Renal cortex interstitium (tissue), 11 donors: ENCODE data around the gene PCGF5. TPM values are rescaled to one million over a fixed set of nuclear protein-coding genes. Genes with fewer than 3 reads are reported as not detected.

Experiments used
- DNase-seq, 11 donors: peaks; one replicate each; pipeline ENCODE4 v3.0.0-alpha.2; 2013; ENCODE audit warnings: low read depth in 9 of 11, low spot score in 4 of 11; ENCODE audit errors: extremely low read depth in 1 of 11
- polyA plus RNA-seq, 3 donors: library from polyadenylated mRNA; unstranded; fragments of 120-200 nt; gene quantifications; one replicate each; pipeline ENCODE4 v1.2.1, GENCODE V29; 2013; ENCODE audit not compliant: insufficient read length in 3 of 3

PCGF5 gene
- polyA plus RNA-seq, 3 donors: 22.1 to 28.3 (median 27.5) TPM

- no peak for DNase-seq
Measured at GRCh38 chr10:91200314-91201212, 19.9 kb upstream of the PCGF5 start.

GRCh38 chr10:91201213-91201996, 19.1 kb upstream of the PCGF5 start:
- no peak for DNase-seq

- no peak for DNase-seq
Measured at GRCh38 chr10:91206427-91206826, 14.0 kb upstream of the PCGF5 start.

- no peak for DNase-seq
Measured at GRCh38 chr10:91206837-91207474, 13.5 kb upstream of the PCGF5 start.

GRCh38 chr10:91208642-91209041, 11.8 kb upstream of the PCGF5 start:
- DNase-seq: no peak

- no peak for DNase-seq
Measured at GRCh38 chr10:91210014-91210413, 10.4 kb upstream of the PCGF5 start.

- DNase-seq: peak in 1 of 11 donors; percentile 4
Measured at GRCh38 chr10:91210435-91210834, 10.0 kb upstream of the PCGF5 start.

GRCh38 chr10:91211675-91212074, 8.8 kb upstream of the PCGF5 start:
- no peak for DNase-seq

- no peak for DNase-seq
Measured at GRCh38 chr10:91214911-91215310, 5.6 kb upstream of the PCGF5 start.

GRCh38 chr10:91215384-91215783, 5.1 kb upstream of the PCGF5 start:
- no peak for DNase-seq

- no peak for DNase-seq
Measured at GRCh38 chr10:91219371-91220193, 881 bp upstream of the PCGF5 start.

- peak in 6 of 11 donors; percentile 17 to 33 (median 24) for DNase-seq
Measured at GRCh38 chr10:91220954-91221675, 652 bp downstream of the PCGF5 start.

- DNase-seq: no peak
Measured at GRCh38 chr10:91226093-91226492, 5.6 kb downstream of the PCGF5 start.

- DNase-seq: no peak
Measured at GRCh38 chr10:91227576-91227975, 7.1 kb downstream of the PCGF5 start.

- no peak for DNase-seq
Measured at GRCh38 chr10:91229683-91230082, 9.2 kb downstream of the PCGF5 start.

- no peak for DNase-seq
Measured at GRCh38 chr10:91238191-91238590, 17.7 kb downstream of the PCGF5 start.

- DNase-seq: no peak
Measured at GRCh38 chr10:91239789-91240188, 19.3 kb downstream of the PCGF5 start.

- DNase-seq: peak in 2 of 11 donors; percentile 2 to 3
Measured at GRCh38 chr10:91242940-91243339, 22.5 kb downstream of the PCGF5 start.
